Activated T-cell treated with anti-CD3 and anti-CD28 coated beads, Interleukin-2, amount 50 U/mL, for 72 hours (primary cell): ENCODE measurements around the gene CCDC137. TPM values are rescaled to one million over a fixed set of nuclear protein-coding genes. Genes with fewer than 3 reads are reported as not detected.

Source experiments
- total RNA-seq, 2 donors: library from RNA; stranded (reverse); gene quantifications; one replicate each; pipeline ENCODE4 v1.2.3, GENCODE V29; 2022

Gene CCDC137
- total RNA-seq, 2 donors from 2014 or later, result 26.1 to 46.5 TPM

Other genes starting within 250 kb of the CCDC137 start
- 1,000 to 10,000 TPM; 3,862 to 3,966 TPM for gene ACTG1, start 153.9 kb upstream of the CCDC137 start, total RNA-seq
- 1 to 10 TPM in 1 of 2 donors, under 1 TPM in 1; 0.95 to 1.8 TPM for gene FSCN2, start 138.4 kb upstream of the CCDC137 start, total RNA-seq
- gene FAAP100, start 114.4 kb upstream of the CCDC137 start, total RNA-seq, result 10 to 100 TPM; 21.3 to 29.1 TPM
- 100 to 1,000 TPM in 1 of 2 donors, 10 to 100 TPM in 1; 89.7 to 107 TPM for gene NPLOC4, start 29.6 kb upstream of the CCDC137 start, total RNA-seq
- gene TSPAN10, start 29.5 kb upstream of the CCDC137 start, total RNA-seq, result 1 to 10 TPM in 1 of 2 donors, under 1 TPM in 1; 0.63 to 1.1 TPM
- 1 to 10 TPM; 4.2 to 4.4 TPM for gene PDE6G, start 10.2 kb upstream of the CCDC137 start, total RNA-seq
- gene OXLD1, start 132 bp upstream of the CCDC137 start, total RNA-seq, result 10 to 100 TPM; 49.1 to 58.8 TPM
- 10 to 100 TPM; 33.0 to 45.3 TPM for gene ARL16, start 17.1 kb downstream of the CCDC137 start, total RNA-seq
- gene HGS, start 17.3 kb downstream of the CCDC137 start, total RNA-seq, result 10 to 100 TPM; 95.5 to 96.0 TPM
- gene MRPL12, start 36.6 kb downstream of the CCDC137 start, total RNA-seq, result 10 to 100 TPM; 49.1 to 64.7 TPM
- 10 to 100 TPM in 1 of 2 donors, 1 to 10 TPM in 1; 9.2 to 11.3 TPM for gene SLC25A10, start 45.5 kb downstream of the CCDC137 start, total RNA-seq
- gene GCGR, start 137.4 kb downstream of the CCDC137 start, total RNA-seq, result under 1 TPM in 1 of 2 donors, not detected in 1; 0.17 TPM
- 10 to 100 TPM; 61.9 to 77.2 TPM for gene MCRIP1, start 166.6 kb downstream of the CCDC137 start, total RNA-seq
- gene PPP1R27, start 168.3 kb downstream of the CCDC137 start, total RNA-seq, result not detected
- gene P4HB, start 193.8 kb downstream of the CCDC137 start, total RNA-seq, result 100 to 1,000 TPM; 430 to 436 TPM
- 100 to 1,000 TPM; 369 to 410 TPM for gene ARHGDIA, start 204.6 kb downstream of the CCDC137 start, total RNA-seq
- 100 to 1,000 TPM in 1 of 2 donors, 10 to 100 TPM in 1; 95.9 to 122 TPM for gene ALYREF, start 224.8 kb downstream of the CCDC137 start, total RNA-seq
- 100 to 1,000 TPM in 1 of 2 donors, 10 to 100 TPM in 1; 78.5 to 106 TPM for gene ANAPC11, start 225.0 kb downstream of the CCDC137 start, total RNA-seq
- under 1 TPM in 1 of 2 donors, not detected in 1; 0.19 TPM for gene NPB, start 235.5 kb downstream of the CCDC137 start, total RNA-seq
- gene PCYT2, start 244.7 kb downstream of the CCDC137 start, total RNA-seq, result 10 to 100 TPM; 13.9 to 14.2 TPM